Stimulated activated CD8-positive, alpha-beta memory T cell treated with anti-CD3 and anti-CD28 coated beads, Interleukin-12 subunit alpha, Interleukin-12 subunit beta, amount 100 ng/mL, for 4 hours (primary cell): ENCODE measurements around the gene FNBP1L.

Experiments used
- DNase-seq: peaks from one replicate; pipeline ENCODE4 v3.0.0-alpha.2; 2020; ENCODE audit warnings: low read depth

The FNBP1L gene

GRCh38 chr1:93592551-93592949, 144.6 kb downstream of the FNBP1L start:
- DNase-seq: no peak

DNA sequence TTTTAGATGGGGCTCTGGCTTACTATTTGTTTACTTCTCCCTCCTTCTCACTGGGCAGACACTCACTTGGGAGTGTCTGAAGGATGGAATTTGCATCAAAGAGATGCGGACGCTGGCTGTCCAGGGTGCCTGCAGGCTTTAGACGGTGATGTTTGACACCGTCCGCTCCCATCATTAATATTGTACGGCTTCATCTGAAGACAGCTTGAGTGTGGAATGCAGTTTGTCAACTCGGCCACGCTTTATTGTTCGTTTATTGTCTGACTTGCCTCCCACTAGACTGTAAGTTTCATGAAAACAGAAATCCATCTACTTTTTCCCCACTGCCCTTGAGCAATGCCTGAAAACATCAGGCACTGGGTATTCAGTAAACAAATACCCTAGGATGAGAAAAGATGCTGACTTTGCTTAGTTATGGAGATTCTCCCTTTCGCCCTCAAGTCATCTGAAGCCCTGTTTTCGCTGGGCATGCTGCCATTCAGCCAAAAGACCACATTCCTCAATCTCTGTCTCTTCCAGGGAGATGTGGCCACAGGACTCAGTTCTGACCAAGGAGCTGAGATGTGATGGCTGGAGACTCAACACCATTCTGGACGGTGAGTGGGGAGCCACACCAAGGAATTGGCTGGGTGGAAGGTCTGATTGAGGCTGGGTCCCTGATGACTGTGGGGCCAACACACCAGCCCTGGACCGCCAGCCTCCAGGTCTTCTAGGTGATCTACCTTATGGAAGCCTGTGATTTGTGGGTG, 146.1 kb downstream of the FNBP1L start:
- no peak for DNase-seq

DNA sequence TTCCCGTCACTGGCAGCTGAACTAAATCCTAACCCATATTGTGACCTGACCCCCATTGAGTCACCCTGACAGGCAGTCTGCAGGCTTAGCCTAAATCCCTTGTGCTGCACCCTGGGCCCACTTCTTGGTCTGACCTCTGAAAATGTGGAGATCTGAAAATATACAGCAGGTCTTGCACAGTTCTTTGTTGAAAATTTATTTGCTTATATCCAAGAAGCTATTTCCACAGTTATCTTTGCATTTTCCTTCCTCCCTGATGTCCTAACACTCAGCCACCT, 146.6 kb downstream of the FNBP1L start:
- no peak for DNase-seq

- no peak for DNase-seq
Measured at GRCh38 chr1:93595266-93595665, 147.3 kb downstream of the FNBP1L start.

DNA sequence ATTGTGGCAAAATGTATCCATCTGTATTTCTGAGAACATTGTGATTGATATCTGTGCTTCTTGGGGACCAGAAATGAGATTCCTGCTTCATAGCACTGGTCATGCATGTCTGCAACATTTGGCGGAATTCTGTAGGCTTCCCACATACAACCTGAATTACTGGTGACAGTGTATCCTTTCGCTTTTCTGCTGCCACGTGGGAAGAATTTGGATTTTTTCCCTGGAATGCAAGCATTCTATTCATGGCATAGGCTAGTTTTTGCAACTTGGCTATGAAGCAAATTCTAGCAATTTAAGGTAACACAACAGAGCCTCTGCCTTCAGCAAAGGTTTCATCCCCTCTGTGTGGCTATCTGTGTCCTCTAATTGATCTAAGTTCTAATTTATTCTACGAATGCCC, 147.8 kb downstream of the FNBP1L start:
- no peak for DNase-seq

GRCh38 chr1:93596329-93597089, 148.6 kb downstream of the FNBP1L start:
- DNase-seq: no peak

DNA sequence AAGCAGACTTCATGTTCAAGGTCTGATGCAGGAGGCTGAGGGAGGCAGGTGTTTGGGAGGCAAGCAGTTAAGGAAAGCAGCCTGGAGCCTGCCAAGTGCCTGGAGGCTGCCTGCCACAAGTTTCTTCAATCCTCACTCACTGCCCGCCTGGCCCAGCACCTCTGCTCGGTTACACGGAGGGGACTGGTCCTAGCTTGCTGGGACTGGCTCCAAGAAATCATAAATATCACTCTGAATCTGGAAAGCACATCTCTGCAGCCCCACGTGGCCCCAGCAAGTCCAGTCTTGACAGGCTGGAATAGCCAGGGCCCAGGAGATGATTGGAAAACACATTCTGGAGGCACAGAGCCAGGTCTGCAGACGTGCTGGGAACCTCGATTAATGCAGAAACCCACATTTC, 149.8 kb downstream of the FNBP1L start:
- no peak for DNase-seq

- DNase-seq: no peak
Measured at GRCh38 chr1:93598396-93598795, 150.5 kb downstream of the FNBP1L start.

DNA sequence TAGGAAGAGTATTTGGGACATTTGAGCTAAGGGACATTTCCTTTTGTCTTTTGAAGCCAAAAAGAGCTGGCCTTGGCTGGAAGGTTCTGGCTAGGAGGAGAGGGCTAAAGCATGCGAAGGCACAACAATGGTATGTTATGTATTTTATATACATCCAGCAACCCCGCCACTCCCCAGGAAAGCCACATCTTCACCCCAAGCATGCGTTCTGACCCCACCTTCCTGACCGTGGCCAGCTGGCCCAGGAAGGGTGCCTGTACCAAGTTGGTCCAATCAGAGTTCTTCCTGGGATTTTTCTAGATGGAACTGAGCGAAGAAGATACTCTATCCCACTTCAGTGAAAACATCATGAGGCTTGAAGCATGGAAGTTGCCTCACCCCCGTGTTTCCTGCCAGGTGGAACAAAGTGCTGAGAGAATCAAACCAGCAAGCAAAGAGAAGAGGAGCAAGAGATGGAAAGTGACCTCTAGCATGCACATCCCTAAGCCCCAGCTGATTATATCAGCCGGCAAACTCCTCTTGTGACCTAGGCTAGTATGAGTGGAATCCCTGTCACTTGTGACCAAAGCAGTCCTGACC, 151.0 kb downstream of the FNBP1L start:
- no peak for DNase-seq

- DNase-seq: no peak
Measured at GRCh38 chr1:93599479-93599878, 151.6 kb downstream of the FNBP1L start.

GRCh38 chr1:93600663-93601062, 152.7 kb downstream of the FNBP1L start:
- no peak for DNase-seq

DNA sequence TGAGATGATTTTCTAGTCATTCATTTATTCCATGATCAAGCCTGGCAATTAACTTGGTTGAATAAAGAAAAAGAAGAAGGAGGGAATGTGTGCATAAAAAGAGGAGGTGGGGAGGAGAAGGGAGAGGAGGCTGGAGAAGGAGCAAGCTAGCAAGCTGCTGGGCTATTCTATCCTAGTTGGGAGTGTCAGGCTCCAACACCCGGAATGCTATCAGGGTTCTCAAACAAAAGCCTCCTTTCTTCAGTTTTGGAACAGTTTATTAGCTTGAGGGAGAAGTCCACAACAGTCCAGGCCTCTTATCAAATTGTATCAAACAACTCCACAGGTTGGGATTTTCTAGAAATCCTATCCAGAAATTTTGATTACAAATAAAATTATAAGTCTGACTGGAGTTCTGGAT, 153.8 kb downstream of the FNBP1L start:
- DNase-seq: no peak

GRCh38 chr1:93602101-93602500, 154.2 kb downstream of the FNBP1L start:
- DNase-seq: no peak

DNA sequence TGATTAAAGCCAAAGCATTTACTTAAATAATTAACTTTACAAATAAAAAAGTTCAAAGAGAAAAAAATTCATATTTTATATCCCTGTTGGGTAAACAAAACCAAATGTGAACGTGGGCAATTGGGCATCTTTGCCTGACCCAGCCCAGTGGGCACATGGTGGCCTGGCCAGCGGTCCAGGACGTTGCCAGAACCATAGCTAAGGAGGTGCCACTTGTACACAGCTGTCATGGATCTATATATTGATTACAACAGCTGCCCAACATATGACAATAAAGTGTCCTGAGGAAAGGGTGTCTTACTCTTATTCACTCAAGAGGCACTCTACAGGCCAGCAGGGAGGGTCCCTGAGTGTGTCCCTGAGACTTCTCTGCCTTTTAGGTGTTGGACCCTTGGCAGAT, 155.2 kb downstream of the FNBP1L start:
- DNase-seq: no peak

- DNase-seq: no peak
Measured at GRCh38 chr1:93603601-93604000, 155.7 kb downstream of the FNBP1L start.
